PFSK-1 (cell line): ENCODE measurements around the gene DLGAP1.

Experiments used
- FOXP2 ChIP-seq: optimal IDR thresholded peaks from 2 replicates; pipeline ENCODE3; 2011; ENCODE audit warnings: borderline replicate concordance, control low read depth, inconsistent platforms; ENCODE audit not compliant: insufficient read depth; ENCODE audit errors: extremely low read length, extremely low read depth
- POLR2AphosphoS5 ChIP-seq: IDR thresholded peaks from 2 replicates; pipeline ENCODE4 v1.6.1; 2012; ENCODE audit warnings: low read depth, mild to moderate bottlenecking, control low read depth, low read length, moderate library complexity
- SIN3A ChIP-seq: IDR thresholded peaks from 2 replicates; pipeline ENCODE4 v1.6.1; 2012; ENCODE audit warnings: mild to moderate bottlenecking, low read length, moderate library complexity, borderline replicate concordance; ENCODE audit not compliant: insufficient read depth
- TAF1 ChIP-seq: IDR thresholded peaks from 2 replicates; pipeline ENCODE4 v1.6.1; 2012; ENCODE audit warnings: low read length, control low read depth, borderline replicate concordance; ENCODE audit not compliant: insufficient read depth
- TF ChIP-seq, protein P1 (sequence below), 2 experiments: IDR thresholded peaks; 2 replicates each; pipeline versions ENCODE4 v1.6.1 to v1.8.0; 2011 to 2012; ENCODE audit warnings: low read depth in 2 of 2, low read length in 2 of 2, control low read depth in 1 of 2, inconsistent platforms in 1 of 2, mild to moderate bottlenecking in 1 of 2, moderate library complexity in 1 of 2; ENCODE audit not compliant: insufficient read depth in 1 of 2

Gene DLGAP1

DNA sequence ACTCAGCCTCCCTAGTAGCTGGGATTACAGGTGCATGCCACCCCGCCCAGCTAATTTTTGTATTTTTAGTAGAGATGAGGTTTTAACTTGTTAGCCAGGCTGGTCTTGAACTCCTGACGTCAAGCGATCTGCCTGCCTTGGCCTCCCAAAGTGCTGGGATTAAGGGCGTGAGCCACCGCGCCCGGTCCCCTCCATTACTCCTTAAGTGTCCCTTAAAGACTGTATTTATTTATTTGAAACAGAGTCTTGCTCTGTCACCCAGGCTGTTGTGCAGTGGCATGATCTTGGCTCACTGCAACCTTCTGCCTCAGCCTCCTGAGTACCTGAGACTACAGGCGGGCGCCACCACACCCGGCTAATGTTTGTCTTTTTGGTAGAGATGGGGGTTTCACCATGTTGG lies 856.5 kb downstream of the DLGAP1 start:
- TF ChIP-seq FOXP2: no peak
- no peak for TF ChIP-seq SIN3A
- TF ChIP-seq, protein P1, sequence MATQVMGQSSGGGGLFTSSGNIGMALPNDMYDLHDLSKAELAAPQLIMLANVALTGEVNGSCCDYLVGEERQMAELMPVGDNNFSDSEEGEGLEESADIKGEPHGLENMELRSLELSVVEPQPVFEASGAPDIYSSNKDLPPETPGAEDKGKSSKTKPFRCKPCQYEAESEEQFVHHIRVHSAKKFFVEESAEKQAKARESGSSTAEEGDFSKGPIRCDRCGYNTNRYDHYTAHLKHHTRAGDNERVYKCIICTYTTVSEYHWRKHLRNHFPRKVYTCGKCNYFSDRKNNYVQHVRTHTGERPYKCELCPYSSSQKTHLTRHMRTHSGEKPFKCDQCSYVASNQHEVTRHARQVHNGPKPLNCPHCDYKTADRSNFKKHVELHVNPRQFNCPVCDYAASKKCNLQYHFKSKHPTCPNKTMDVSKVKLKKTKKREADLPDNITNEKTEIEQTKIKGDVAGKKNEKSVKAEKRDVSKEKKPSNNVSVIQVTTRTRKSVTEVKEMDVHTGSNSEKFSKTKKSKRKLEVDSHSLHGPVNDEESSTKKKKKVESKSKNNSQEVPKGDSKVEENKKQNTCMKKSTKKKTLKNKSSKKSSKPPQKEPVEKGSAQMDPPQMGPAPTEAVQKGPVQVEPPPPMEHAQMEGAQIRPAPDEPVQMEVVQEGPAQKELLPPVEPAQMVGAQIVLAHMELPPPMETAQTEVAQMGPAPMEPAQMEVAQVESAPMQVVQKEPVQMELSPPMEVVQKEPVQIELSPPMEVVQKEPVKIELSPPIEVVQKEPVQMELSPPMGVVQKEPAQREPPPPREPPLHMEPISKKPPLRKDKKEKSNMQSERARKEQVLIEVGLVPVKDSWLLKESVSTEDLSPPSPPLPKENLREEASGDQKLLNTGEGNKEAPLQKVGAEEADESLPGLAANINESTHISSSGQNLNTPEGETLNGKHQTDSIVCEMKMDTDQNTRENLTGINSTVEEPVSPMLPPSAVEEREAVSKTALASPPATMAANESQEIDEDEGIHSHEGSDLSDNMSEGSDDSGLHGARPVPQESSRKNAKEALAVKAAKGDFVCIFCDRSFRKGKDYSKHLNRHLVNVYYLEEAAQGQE (IDR thresholded peaks at IDR 0.05; ENCODE audit: insufficient read depth in 1 of 2, low read depth in 2 of 2, low read length in 2 of 2): no peak
- no peak for TF ChIP-seq POLR2AphosphoS5

DNA sequence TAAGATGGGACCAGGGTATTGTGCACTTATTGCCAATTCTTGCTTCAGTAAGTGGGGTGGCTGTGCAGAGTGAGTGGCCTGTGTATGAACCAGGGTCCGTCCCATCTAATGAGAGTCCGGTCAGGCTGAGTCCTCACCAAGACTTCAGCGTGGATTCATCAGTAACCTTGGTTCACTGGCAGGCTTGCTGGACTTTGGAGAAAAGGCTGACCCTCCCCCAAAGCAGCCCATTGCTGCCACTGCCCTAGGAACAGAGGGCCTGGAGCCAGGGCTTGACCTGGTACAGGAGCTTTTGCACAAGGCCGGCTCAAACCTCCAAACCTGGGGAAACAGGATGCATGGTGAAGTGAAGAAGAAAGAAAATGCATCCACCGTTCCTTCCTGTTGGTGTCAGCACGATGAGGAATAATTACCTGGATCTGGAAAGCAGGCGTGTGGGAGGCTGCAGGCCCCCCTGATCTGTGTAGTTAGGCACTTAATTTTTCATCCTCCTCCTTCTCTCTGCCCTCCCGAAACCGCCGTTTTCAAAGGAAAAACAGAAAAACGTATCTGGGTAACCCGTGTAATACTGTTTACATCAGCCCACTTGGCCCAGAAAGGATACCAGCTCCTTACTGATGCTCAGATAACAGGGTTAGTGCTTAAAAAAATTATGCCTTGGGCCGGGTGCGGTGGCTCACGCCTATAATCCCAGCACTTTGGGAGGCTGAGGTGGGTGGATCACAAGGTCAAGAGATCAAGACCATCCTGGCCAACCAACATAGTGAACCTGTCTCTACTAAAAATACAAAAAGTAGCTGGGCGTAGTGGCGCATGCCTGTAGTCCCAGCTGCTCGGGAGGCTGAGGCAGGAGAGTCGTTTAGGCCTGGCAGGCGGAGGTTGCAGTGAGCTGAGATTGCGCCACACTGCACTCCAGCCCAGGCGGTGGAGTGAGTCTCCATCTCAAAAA lies 857.4 kb downstream of the DLGAP1 start:
- TF ChIP-seq FOXP2 (no peak), TAF1 (no peak), SIN3A (no peak), POLR2AphosphoS5 (no peak)
- TF ChIP-seq, protein P1 (IDR thresholded peaks at IDR 0.05; ENCODE audit: insufficient read depth in 1 of 2, low read depth in 2 of 2, low read length in 2 of 2): no peak

DNA sequence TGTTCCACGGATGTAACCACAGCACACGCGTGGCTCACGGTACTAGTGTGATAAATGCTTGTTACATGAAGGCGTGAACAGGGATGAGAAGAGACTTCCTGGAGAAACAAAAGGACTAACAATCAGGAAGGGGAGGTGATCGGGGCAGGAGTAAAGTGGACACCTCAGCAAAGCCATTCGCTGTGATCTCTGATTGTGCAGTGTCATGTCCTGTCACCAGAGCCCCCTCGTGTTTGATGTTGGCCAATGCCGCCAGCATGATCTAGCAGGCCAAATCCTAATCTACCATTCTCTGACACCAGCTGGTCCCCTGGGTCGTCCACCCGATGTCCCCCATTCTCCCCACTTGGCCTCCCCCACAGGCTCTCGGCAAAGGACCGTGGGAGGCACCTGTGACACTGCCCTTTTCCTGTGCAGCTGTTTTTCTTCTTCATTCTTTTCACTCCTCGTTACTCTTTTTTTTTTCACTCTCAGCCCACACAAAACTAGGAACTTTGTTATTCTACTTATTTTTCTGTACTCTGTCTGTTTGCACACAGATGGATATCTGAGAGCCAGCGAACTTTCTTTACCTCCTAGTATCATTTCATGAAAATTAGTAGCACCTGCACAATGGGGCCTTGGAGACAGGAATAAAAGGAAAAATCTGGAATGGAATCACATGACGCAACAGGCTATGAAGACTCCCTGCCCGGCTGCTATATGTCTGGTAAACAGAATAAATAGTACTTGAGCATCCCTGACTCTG lies 858.3 kb downstream of the DLGAP1 start:
- TF ChIP-seq, protein P1 (IDR thresholded peaks at IDR 0.05; ENCODE audit: insufficient read depth in 1 of 2, low read depth in 2 of 2, low read length in 2 of 2): no peak
- TF ChIP-seq FOXP2 (peak; percentile 23), TAF1 (no peak)

DNA sequence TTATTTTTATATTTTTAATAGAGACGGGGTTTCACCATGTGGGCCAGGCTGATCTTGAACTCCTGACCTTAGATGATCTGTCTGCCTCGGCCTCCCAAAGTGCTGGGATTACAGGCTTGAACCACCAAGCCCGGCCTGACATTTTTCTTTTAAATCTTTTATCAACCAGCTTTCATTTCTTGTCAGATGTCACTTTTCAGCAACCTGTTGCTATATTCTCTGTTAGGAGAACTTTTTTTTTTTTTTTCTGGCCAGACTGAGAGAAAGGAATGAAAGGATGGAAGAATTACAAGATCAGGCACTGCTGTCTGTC lies 858.8 kb downstream of the DLGAP1 start:
- TF ChIP-seq TAF1 (no peak), FOXP2 (no peak), SIN3A (no peak)
- TF ChIP-seq, protein P1 (IDR thresholded peaks at IDR 0.05; ENCODE audit: insufficient read depth in 1 of 2, low read depth in 2 of 2, low read length in 2 of 2): no peak
